HG03439 (cell line): Measurements from ENCODE around the gene PSMC4.

Experiments used
- ATAC-seq: cut with Tn5 transposase; IDR thresholded peaks from one replicate; pipeline ENCODE4 v1.9.1; 2021; ENCODE audit warnings: mild to moderate bottlenecking, moderate library complexity; ENCODE audit not compliant: unreplicated experiment

Gene PSMC4

GRCh38 chr19:39970675-39971379 is at the start of gene PSMC4:
PSMC4 (plus strand) TSS chr19:39971165; CDS start chr19:39971203, 38 bp downstream.
- ATAC-seq: peak; percentile 97

- ATAC-seq: no peak
Measured at GRCh38 chr19:39923862-39924261, 47.1 kb upstream of the PSMC4 start.

GRCh38 chr19:39924389-39924788 is 46.6 kb upstream of the PSMC4 start:
- no peak for ATAC-seq

- no peak for ATAC-seq
Measured at GRCh38 chr19:39924952-39925351, 46.0 kb upstream of the PSMC4 start.

- ATAC-seq: no peak
Measured at GRCh38 chr19:39926170-39926760, 44.7 kb upstream of the PSMC4 start.

- ATAC-seq: no peak
Measured at GRCh38 chr19:39927076-39927475, 43.9 kb upstream of the PSMC4 start.

- ATAC-seq: no peak
Measured at GRCh38 chr19:39927524-39928356, 43.2 kb upstream of the PSMC4 start.

GRCh38 chr19:39928357-39928725 is 42.6 kb upstream of the PSMC4 start:
- ATAC-seq: no peak

- ATAC-seq: no peak
Measured at GRCh38 chr19:39929750-39930149, 41.2 kb upstream of the PSMC4 start.

- ATAC-seq: no peak
Measured at GRCh38 chr19:39934584-39935363, 36.2 kb upstream of the PSMC4 start, which contains the start of gene FCGBP. FCGBP (minus strand) TSS chr19:39934634.

GRCh38 chr19:39935364-39935661 is 35.7 kb upstream of the PSMC4 start:
- ATAC-seq: no peak

- no peak for ATAC-seq
Measured at GRCh38 chr19:39936020-39936419, 34.9 kb upstream of the PSMC4 start.

GRCh38 chr19:39936622-39937021 is 34.3 kb upstream of the PSMC4 start:
- no peak for ATAC-seq

GRCh38 chr19:39937094-39937720 is 33.8 kb upstream of the PSMC4 start:
- ATAC-seq: no peak

GRCh38 chr19:39937787-39938186 is 33.2 kb upstream of the PSMC4 start:
- ATAC-seq: no peak

GRCh38 chr19:39939556-39939955 is 31.4 kb upstream of the PSMC4 start:
- no peak for ATAC-seq

GRCh38 chr19:39940221-39940833 is 30.6 kb upstream of the PSMC4 start:
- ATAC-seq: no peak

GRCh38 chr19:39941151-39941550 is 29.8 kb upstream of the PSMC4 start:
- ATAC-seq: no peak

GRCh38 chr19:39941615-39942365 is 29.2 kb upstream of the PSMC4 start:
- ATAC-seq: no peak

GRCh38 chr19:39942366-39942730 is 28.6 kb upstream of the PSMC4 start:
- no peak for ATAC-seq
